ENCODE data around the gene H19. TPM values are rescaled to one million over a fixed set of nuclear protein-coding genes. Genes with fewer than 3 reads are reported as not detected.

H19 gene
- total and polyA plus RNA-seq, 2 donors (not counting 1 experiment from before 2014, with no cell fraction given): 1.8 to 8.9 TPM

DNA sequence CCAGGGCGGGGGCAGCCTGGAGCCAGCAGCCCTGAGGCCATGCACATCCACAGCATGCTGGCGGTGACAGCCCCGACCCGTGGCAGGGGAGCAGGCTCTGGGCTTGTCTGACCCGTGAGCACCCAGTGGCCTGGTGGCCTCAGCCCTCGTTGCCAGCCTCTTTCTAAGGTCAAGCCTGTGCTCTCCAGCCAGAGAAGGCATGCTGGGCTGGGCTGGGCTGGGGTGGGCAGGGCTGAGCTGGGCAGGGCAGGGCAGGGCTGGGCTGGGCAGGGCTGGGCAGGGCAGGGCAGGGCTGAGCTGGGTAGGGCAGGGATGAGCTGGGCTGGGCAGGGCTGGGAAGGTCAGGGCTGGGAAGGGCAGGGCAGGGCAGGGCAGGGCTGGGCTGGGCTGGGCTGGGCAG, 10.6 kb downstream of the H19 start:
- no peak overlapping the region for H3K4me3 ChIP-seq (replicated peaks in 1 of 4; ENCODE audit: control extremely low read depth in 1 of 4, insufficient read depth in 1 of 4, low read depth in 3 of 4, low read length in 4 of 4)
- no peak overlapping the region for H3K9ac ChIP-seq (ENCODE audit: insufficient read depth, low read length)
- no peaks in the 10 kb centered on the region for H3K79me2 ChIP-seq (ENCODE audit: control insufficient read depth, insufficient read depth, low read length)
- no peak overlapping the region for H3K4me2 ChIP-seq (ENCODE audit: extremely low read depth, insufficient read depth, low read length)
- H3K36me3 ChIP-seq (ENCODE audit: control insufficient read depth, insufficient read depth, low read length): no peaks in the 10 kb centered on the region
- no peak for DNase-seq (ENCODE audit: low read depth in 2 of 2)
- H4K20me1 ChIP-seq (ENCODE audit: control insufficient read depth, extremely low read depth, insufficient read depth, low read length): no peaks in the 10 kb centered on the region
- no peaks in the 10 kb centered on the region for H3K9me3 ChIP-seq (ENCODE audit: control insufficient read depth, insufficient read depth, low read depth, low read length)
- H2AFZ ChIP-seq (ENCODE audit: low read length): no peak overlapping the region
- no peaks in the 10 kb centered on the region for H3K4me1 ChIP-seq (ENCODE audit: control insufficient read depth, extremely low read depth, insufficient read depth, low read length)
- H3K27ac ChIP-seq (ENCODE audit: insufficient read depth, low read length): no peak overlapping the region
- TF ChIP-seq EZH2 (IDR thresholded peaks at IDR 0.05; ENCODE audit: low read length, missing control alignments): no peak
- TF ChIP-seq, protein P1, sequence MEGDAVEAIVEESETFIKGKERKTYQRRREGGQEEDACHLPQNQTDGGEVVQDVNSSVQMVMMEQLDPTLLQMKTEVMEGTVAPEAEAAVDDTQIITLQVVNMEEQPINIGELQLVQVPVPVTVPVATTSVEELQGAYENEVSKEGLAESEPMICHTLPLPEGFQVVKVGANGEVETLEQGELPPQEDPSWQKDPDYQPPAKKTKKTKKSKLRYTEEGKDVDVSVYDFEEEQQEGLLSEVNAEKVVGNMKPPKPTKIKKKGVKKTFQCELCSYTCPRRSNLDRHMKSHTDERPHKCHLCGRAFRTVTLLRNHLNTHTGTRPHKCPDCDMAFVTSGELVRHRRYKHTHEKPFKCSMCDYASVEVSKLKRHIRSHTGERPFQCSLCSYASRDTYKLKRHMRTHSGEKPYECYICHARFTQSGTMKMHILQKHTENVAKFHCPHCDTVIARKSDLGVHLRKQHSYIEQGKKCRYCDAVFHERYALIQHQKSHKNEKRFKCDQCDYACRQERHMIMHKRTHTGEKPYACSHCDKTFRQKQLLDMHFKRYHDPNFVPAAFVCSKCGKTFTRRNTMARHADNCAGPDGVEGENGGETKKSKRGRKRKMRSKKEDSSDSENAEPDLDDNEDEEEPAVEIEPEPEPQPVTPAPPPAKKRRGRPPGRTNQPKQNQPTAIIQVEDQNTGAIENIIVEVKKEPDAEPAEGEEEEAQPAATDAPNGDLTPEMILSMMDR (conservative IDR thresholded peaks at IDR 0.05 in 1 of 2, IDR thresholded peaks at IDR 0.05 in 1 of 2; ENCODE audit: low read depth in 1 of 2, low read length in 2 of 2): no peak
- no peaks in the 10 kb centered on the region for H3K27me3 ChIP-seq (ENCODE audit: control insufficient read depth, insufficient read depth, low read length)

DNA sequence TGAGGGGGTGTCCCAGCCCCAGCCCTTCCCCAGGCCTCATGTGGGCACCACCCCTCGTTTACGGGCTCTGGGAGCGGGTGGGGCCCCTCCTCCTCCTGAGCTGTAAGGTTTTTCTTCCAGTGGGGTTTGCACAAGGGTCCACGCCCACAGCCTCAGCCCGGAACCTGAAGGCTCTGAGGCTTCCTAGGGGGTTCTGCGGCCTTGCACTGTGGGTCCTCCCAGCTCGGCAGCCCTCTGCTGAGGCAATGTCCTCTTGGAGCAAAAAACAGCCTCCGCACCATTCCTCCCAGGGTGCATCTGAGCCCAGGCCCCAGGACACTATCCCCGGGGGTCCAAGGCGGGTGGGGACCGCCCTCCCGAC, 14.1 kb downstream of the H19 start:
- Histone ChIP-seq H4K20me1 (ENCODE audit: control insufficient read depth, extremely low read depth, insufficient read depth, low read length) (no peaks in the 10 kb centered on the region), H3K9ac (ENCODE audit: insufficient read depth, low read length) (no peak overlapping the region), H3K27ac (ENCODE audit: insufficient read depth, low read length) (no peak overlapping the region), H3K4me2 (ENCODE audit: extremely low read depth, insufficient read depth, low read length) (no peak overlapping the region), H3K4me3 (replicated peaks in 1 of 4; ENCODE audit: control extremely low read depth in 1 of 4, insufficient read depth in 1 of 4, low read depth in 3 of 4, low read length in 4 of 4) (no peak overlapping the region), H3K9me3 (ENCODE audit: control insufficient read depth, insufficient read depth, low read depth, low read length) (no peaks in the 10 kb centered on the region), H3K79me2 (ENCODE audit: control insufficient read depth, insufficient read depth, low read length) (no peaks in the 10 kb centered on the region), H3K27me3 (ENCODE audit: control insufficient read depth, insufficient read depth, low read length) (no peaks in the 10 kb centered on the region), H3K4me1 (ENCODE audit: control insufficient read depth, extremely low read depth, insufficient read depth, low read length) (no peaks in the 10 kb centered on the region), H2AFZ (ENCODE audit: low read length) (no peak overlapping the region), H3K36me3 (ENCODE audit: control insufficient read depth, insufficient read depth, low read length) (no peaks in the 10 kb centered on the region)
- DNase-seq (ENCODE audit: low read depth in 2 of 2): no peak
- TF ChIP-seq, protein P1 (conservative IDR thresholded peaks at IDR 0.05 in 1 of 2, IDR thresholded peaks at IDR 0.05 in 1 of 2; ENCODE audit: low read depth in 1 of 2, low read length in 2 of 2): no peak
- no peak for TF ChIP-seq EZH2 (IDR thresholded peaks at IDR 0.05; ENCODE audit: low read length, missing control alignments)

DNA sequence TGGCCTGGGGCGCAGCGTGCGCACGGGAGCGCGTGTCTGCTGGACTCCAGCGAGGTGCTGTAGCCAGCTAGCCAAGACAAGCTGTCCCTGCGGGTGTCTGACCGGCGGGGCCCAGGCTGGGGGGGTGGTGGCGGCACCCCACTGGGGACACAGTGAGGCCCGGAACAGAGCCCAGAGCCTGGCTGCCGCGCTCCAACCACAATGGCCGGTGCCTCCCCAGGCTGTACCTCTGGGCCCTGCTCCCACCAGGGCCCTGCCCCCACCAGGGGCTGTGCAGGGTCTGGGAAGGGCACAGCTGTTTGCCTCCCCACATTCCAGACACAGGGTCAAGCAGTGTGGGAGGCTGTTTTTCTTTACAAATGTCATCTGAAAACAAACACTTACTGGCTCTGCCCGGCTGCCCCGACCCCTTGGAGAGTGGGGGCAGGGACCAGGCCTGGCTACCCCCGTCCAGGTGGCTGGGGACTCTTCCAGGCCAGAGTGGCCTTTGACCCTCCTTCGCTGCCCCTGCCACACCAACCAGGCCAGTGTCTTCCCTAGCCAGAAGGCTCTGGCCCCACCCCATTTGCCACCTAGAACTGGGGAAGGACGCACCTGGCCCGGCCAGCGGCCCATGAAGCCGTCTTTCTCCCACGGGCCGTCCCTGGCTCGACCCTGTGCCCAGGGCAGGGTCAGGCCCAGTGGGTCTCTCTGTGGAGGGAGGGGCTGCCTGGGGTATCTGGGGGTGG, 14.6 kb downstream of the H19 start:
- Histone ChIP-seq H3K4me2 (ENCODE audit: extremely low read depth, insufficient read depth, low read length) (no peak overlapping the region), H3K9ac (ENCODE audit: insufficient read depth, low read length) (no peak overlapping the region), H2AFZ (ENCODE audit: low read length) (no peak overlapping the region), H3K79me2 (ENCODE audit: control insufficient read depth, insufficient read depth, low read length) (no peaks in the 10 kb centered on the region), H4K20me1 (ENCODE audit: control insufficient read depth, extremely low read depth, insufficient read depth, low read length) (no peaks in the 10 kb centered on the region), H3K27me3 (ENCODE audit: control insufficient read depth, insufficient read depth, low read length) (no peaks in the 10 kb centered on the region), H3K4me3 (replicated peaks in 1 of 4; ENCODE audit: control extremely low read depth in 1 of 4, insufficient read depth in 1 of 4, low read depth in 3 of 4, low read length in 4 of 4) (no peak overlapping the region), H3K4me1 (ENCODE audit: control insufficient read depth, extremely low read depth, insufficient read depth, low read length) (no peaks in the 10 kb centered on the region), H3K36me3 (ENCODE audit: control insufficient read depth, insufficient read depth, low read length) (no peaks in the 10 kb centered on the region), H3K9me3 (ENCODE audit: control insufficient read depth, insufficient read depth, low read depth, low read length) (no peaks in the 10 kb centered on the region), H3K27ac (ENCODE audit: insufficient read depth, low read length) (no peak overlapping the region)
- DNase-seq (ENCODE audit: low read depth in 2 of 2): no peak
- TF ChIP-seq, protein P1 (conservative IDR thresholded peaks at IDR 0.05 in 1 of 2, IDR thresholded peaks at IDR 0.05 in 1 of 2; ENCODE audit: low read depth in 1 of 2, low read length in 2 of 2): no peak
- TF ChIP-seq EZH2 (IDR thresholded peaks at IDR 0.05; ENCODE audit: low read length, missing control alignments): no peak
